ENCODE results near the gene ADGRE1.
"Not testable (repeated sequence)": the region's sequence is repeated elsewhere in the genome, so short reads cannot be mapped to it uniquely, and the experiment has no call there.

Gene ADGRE1, protein sequence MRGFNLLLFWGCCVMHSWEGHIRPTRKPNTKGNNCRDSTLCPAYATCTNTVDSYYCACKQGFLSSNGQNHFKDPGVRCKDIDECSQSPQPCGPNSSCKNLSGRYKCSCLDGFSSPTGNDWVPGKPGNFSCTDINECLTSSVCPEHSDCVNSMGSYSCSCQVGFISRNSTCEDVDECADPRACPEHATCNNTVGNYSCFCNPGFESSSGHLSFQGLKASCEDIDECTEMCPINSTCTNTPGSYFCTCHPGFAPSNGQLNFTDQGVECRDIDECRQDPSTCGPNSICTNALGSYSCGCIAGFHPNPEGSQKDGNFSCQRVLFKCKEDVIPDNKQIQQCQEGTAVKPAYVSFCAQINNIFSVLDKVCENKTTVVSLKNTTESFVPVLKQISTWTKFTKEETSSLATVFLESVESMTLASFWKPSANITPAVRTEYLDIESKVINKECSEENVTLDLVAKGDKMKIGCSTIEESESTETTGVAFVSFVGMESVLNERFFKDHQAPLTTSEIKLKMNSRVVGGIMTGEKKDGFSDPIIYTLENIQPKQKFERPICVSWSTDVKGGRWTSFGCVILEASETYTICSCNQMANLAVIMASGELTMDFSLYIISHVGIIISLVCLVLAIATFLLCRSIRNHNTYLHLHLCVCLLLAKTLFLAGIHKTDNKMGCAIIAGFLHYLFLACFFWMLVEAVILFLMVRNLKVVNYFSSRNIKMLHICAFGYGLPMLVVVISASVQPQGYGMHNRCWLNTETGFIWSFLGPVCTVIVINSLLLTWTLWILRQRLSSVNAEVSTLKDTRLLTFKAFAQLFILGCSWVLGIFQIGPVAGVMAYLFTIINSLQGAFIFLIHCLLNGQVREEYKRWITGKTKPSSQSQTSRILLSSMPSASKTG

DNA sequence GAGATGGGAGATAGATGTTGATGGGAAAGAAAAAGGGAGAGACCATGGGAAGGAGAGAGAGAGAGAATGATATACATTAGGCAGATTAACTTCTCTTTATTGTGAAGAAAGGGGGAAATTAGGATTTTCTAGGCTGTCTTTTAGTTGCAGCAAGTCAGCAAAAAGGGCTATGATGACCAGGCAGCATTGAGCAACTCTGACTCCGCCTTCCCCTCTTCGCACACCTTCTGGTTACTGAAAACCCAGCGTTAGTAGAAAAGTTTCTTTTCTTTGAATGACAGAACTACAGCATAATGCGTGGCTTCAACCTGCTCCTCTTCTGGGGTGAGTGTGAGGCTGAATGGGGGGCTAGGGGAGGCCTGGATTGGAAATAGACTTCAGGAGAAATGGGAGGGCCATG is at the start of gene ADGRE1:
Gene ADGRE1 (plus strand): TSS at position 264 of the 400 bp plus-strand sequence. CDS start 30 bp downstream, at position 294.
- no peak for DNase-seq

DNA sequence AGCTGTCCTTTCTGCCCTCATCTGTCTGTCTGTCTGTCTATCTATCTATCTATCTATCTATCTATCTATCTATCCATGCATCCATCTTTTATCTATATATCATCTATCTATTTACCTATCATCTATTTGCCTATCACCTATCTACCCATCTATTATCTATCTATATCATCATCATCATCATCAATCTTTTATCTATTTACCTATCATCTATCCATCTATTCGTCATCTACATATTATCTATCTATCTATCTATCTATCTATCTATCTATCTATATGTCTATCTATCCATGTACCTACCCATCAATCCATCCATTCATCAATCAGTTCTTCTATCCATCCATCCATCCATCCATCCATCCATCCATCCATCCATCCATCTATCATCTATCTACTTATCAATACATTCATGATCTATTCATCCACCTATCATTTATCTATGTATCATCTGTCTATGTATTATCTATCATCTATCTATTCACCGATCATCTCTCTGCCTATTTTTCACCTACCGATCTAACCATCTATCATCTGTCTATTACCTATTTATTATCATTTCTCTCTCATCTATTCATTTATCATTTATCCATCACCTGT is 49.2 kb upstream of the ADGRE1 start:
- DNase-seq: no peak

DNA sequence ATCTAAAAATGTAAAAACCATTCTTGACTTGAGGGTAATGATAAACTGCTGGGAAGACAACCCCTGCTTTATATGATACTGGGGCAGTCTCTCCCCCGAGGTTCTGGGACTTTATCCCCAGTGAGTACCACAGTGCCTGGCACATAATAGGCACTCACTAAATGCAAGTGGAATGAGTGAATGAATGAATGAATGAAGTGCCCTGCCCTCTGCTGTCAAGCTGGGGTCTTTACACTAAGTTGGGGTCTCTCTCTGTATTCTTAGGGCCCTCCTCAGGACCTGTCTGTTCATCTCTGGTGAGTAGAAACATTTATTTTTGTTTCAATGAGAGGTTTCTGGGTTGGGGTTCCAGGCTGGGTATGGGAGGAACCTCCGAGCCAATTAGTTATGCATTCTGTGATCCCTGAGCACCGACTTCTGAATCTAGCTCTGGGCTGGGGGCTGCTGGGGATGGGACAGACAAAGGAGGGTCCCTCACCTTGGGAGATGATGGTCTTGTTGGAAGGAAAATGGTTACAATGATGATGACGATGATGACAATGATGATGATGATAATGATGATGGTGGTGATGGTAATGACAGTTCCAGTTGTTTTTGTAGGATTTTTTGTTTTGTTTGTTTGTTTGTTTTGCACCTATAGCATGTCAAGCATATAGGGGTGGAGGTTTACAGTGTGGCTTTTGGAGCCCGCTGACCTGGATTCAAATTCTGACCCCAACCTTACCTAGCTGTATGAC is 44.3 kb upstream of the ADGRE1 start:
- no peak for DNase-seq

DNA sequence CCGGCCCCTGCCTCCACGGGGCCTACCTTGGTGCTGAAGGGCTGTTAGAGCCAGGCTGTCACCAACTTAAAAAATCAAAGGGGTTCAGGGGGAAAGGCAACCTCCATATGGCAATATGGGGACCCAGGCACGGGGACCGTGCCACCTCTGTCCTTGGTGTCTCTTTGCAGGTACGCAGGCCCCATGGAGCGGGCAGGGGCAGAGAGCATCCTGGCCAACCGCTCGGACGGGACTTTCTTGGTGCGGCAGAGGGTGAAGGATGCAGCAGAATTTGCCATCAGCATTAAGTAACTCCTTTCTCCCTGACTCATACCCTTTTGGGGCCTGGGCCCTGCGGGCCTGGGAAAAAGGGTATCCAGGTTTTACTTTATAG is 39.6 kb upstream of the ADGRE1 start:
- no peak for DNase-seq

DNA sequence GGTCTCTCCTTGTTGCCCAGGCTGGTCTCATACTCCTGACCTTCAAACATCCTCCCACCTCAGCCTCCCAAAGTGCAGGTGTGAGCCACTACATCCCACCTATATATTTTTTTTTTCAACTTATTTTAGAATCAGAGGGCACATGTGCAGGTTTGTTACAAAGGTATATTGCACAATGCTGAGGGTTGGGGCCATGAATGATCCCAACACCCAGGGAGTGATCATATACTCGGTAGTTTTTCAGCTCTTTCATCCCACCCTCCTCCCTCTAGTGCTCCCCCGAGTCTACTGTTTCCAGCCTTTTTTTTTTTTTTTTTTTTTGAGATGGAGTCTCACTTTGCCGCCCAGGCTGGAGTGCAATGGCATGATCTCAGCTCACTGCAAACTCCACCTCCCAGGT is 38.4 kb upstream of the ADGRE1 start:
- DNase-seq: no peak

DNA sequence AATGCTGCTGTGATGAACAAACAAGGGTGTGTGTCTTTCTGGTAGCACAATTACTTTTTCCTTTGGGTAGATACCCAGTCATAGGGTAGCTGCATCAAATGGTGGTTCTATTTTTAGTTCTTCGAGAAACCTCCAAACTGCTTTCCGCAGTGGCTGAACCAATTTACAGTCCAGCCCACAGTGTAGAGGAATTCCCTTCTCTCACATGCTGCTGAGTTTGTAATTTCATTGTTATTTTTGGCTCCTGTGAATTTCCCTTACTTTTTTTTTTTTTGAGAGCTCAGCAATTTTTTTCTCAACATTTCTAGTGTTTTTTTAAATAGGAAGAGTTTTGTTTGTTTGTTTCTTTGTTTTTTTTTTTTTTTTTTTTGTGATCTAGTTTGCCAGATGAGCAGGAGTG is 37.5 kb upstream of the ADGRE1 start:
- no peak for DNase-seq

DNA sequence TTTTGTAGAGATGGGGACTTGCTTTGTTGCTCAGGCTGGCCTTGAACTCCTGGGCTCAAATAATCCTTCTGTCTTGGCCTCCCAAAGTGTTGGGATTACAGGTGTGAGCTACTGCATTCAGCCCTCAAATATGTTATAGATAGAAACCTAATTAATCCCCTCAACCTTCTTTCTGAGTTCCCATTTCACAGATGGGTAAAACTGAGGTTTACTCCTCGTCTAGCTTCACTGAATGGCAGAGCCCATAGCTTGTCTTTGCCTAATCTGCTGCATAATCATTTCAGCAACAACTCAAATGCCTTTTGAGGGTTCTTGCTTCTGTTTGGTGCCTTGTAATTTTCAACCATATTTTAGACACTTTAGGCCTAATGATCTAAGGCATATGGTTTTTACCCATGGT is 36.0 kb upstream of the ADGRE1 start:
- no peak for DNase-seq

DNA sequence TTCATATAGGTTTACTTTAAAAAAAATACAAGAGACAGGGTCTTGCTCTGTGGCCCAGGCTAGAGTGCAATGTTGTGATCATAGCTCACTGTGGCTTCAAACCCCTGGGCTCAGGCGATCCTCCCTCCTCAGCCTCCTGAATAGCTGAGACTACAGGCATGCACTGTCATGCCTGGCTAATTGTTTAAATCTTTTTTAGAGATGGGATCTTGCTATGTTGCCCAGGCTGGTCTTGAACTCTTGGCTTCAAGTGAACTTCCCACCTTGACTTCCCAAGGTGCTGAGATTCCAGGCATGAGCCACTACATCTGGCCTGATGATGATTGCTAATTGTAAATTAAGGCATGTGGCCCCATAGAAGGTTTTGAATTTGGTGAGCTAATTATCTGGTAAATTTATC is 35.4 kb upstream of the ADGRE1 start:
- DNase-seq: no peak

DNA sequence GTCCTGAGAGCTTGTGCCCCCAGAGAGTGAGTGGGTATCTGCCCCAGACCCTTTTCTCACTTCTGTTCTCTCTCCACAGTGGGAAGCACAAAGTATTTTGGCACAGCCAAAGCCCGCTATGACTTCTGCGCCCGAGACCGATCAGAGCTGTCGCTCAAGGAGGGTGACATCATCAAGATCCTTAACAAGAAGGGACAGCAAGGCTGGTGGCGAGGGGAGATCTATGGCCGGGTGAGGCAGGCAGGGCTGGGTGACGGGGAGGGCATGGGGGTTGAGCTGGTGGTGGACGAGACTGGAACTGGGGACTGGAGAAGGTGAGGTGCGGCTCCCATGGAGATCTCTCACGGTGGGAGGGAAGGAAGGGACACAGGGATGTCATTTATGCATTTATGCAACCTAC is 33.5 kb upstream of the ADGRE1 start:
- DNase-seq: no peak

DNA sequence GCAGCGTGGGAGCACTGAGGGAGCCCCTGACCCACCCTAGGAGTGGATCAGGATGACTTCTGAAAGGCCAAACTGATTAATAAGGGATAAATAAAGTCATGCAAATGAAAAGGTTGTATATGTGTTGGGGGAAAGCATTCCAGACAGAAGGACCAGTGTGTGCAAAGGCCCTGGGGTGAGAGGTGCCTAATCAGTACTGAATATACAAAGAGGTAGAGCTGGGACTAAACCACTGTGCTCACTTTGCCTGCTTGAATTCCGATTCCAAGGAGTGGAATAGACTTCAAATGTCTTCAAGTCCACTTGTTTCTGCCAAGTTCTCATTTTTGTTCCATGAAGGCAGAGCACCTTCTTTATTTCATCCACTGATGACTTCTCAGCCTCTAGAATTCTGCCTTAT is 32.6 kb upstream of the ADGRE1 start:
- DNase-seq: no peak

DNA sequence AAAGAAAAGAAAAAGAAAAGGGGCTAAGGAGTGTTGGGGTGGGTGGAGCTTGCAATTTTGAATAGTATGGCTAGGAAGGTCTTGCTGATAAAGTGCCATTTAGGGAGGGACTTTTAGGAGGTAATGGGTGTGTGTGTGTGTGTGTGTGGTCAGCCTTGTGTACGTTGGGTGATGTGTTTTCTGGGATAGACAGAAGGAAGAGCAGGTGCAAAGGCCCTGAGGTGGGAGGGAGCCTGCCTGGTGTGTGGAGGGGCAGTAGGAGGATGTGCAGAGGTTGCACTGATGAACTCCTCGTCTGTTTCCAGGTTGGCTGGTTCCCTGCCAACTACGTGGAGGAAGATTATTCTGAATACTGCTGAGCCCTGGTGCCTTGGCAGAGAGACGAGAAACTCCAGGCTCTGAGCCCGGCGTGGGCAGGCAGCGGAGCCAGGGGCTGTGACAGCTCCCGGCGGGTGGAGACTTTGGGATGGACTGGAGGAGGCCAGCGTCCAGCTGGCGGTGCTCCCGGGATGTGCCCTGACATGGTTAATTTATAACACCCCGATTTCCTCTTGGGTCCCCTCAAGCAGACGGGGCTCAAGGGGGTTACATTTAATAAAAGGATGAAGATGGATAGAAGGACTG is 30.5 kb upstream of the ADGRE1 start:
- DNase-seq: no peak

DNA sequence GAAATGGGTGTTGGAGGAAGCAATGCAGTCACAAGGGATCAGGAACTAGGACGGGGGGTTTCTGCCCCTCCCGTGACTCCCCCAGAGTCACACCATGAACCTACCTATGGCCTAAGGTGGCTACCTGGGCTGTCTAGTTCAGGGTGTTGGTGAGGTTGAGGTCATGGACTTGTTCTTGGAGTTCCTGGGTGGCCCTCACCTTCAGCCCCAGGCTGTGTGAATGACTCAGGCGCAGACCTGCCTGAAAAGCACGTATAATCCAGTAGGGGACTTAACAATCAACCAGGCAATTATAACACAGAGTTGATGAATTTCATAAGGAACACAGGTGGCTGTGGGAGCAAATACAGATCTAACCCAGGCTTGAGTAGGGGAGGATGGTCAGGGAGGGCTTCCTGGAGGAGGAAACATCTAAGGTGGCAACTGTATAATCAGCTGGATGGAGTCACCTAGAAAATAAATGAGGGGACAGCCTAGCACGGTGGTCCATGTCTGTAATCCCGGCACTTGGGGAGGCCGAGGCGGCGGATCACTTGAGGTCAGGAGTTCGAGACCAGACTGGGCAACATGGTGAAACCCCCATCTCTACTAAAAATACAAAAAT is 25.6 kb upstream of the ADGRE1 start:
- no peak for DNase-seq

DNA sequence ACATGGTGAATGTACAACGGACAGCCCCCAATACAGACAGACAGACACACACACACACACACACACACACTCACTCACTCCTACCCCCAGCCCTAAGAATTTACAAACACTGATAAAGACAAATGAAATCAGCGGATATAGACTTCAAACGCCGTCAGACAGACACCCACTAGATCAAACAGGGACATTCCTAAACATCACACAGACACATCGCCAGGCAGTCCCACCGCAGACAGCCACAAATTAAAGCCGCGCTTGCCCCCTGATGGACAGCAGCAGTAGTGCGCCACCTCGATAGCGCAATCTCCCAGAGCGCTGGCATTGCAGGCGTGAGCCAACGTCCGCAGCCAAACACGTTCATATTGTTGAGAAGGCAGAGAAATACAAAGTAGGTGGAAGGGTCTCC is 24.7 kb upstream of the ADGRE1 start:
- peak; percentile 41 for DNase-seq

DNA sequence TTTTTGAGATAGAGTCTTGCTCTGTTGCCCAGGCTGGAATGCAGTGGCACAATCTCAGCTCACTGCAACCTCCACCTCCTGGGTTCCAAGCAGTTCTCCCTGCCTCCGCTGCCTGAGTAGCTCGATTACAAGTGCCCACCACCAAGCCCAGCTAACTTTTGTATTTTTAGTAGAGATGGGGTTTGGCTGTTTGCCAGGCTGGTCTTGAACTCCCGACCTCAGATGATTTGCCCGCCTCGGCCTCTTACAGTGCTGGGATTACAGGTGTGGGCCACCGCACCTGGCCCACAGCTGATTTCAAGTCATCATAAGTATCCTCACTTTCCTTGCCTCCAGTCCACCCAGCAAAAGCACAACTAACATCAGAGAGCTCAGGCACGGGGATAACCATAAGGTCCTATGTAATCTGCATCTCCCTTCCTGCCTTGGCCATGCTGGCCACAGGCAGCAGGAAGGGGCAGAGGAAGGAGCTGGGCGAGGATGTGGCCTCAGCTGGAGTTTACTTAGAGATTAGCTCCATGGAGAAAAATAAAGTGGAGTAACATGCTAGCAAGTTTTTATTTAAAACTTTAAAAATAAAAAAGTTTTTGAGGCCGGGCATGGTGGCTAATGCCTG is 22.9 kb upstream of the ADGRE1 start:
- no peak for DNase-seq

DNA sequence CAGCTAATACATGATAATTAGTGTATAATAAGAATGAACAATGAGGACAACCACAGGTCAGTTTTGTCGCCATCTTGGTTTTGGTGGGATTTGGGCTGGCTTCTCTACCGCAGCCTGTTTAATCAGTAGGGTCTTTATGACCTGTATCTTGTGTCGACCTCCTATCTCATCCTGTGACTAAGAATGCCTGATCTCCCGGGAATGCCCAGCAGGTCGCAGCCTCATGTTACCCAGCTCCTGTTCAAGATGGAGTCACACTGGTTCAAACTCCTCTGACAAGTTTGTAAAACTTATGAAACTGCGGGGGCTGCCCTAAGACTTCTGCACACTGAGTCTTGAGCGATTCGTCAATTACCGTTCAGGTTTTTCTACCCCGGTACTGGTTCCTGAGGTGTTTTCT is 21.5 kb upstream of the ADGRE1 start:
- DNase-seq: no peak

DNA sequence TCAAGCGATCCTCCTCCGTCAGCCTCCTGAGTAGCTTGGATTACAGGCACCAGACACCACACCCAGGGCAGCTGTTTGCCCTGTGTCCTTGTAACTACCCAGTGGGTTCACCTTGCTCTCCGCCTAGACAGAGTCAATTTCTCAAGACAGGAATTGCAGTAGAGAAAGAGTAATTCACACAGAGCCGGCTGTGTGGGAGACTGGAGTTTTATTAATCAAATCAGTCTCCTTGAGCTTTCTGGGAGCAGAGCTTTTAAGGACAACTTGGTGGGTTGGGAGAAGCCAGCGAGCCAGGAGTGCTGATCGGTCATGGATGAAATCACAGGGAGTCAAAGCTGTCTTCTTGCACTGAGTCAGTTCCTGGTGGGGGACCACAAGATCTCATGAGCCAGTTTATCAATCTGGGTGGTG is 20.6 kb upstream of the ADGRE1 start:
- no peak for DNase-seq

DNA sequence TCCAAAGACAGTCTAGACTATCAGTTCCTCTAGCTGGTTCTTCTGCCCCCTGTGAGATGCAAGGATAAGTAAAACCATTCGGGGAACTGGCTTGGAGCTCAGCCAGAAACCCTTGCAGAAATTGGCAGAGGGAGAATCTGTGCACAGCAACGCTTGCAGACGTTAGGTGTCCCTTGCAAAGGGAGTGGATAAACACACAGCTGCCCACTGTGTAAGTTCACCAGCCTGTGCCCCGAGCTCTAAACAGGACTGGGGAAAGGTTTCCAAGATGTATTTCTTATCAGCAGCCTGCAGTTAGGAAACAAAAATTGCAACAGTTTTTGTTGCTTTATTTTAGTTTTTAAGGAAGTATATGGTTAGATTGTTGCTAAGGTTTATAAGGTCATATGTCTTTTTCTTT is 19.0 kb upstream of the ADGRE1 start:
- no peak for DNase-seq

DNA sequence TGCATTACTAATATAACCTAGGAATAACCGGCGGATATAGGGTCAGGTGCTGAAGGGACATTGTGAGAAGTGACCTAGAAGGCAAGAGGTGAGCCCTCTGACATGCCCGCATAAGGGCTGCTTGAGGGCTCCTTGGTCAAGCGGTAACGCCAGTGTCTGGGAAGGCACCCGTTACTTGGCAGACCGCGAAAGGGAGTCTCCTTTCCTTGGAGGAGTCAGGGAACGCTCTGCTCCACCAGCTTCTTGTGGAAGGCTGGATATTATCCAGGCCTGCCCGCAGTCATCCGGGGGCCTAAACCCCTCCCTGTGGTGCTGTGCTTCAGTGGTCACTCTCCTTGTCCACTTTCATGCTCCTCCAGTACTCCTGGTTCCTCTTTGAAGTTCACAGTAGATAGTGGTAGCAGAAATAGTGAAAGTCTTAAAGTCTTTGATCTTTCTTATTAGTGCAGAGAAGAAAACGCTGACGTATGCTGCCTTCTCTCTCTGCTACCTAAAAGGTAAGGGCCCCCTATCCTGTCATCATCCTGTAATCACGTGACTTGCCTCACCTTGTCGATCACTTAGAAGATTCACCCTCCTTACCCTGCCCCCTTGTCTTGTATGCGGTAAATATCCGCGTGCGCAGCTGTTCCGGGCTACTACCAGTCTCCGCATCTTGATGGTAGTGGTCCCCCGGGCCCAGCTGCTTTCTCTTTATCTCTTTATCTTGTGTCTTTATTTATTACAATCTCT is 18.1 kb upstream of the ADGRE1 start:
- not testable (repeated sequence) for DNase-seq

DNA sequence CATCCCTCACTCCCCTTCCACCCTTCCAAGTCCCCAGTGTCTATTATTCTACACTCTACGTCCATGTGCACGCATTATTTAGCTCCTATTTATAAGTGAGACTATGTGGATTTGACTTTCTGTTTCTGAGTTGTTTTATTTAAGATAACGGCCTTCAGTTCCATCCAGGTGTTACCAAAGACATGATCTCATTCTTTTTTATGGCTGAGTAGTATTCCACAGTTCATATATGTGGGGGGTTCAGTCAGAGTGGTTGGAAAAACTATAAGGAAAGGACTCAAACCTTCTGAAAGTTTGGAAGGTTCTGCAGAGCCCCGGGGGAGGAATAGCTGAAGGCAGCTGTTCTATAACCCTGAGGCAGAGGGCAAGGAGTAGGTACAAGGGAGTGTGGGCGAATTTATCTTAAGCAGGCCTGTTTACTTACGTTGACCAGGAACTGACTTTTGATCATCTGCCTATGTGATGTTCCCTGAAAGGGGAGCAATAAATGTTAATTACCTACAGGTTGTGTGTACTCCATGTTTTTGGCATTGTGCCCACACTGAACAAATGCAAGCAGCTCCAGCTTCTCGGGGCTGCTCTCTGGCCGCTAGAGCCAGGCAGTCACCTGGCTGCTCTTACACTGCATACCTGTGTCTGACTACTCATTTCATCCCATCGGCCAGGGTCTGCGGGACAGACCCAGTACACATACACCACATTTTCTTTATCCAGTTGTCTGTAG is 13.5 kb upstream of the ADGRE1 start:
- DNase-seq: peak; percentile 0

DNA sequence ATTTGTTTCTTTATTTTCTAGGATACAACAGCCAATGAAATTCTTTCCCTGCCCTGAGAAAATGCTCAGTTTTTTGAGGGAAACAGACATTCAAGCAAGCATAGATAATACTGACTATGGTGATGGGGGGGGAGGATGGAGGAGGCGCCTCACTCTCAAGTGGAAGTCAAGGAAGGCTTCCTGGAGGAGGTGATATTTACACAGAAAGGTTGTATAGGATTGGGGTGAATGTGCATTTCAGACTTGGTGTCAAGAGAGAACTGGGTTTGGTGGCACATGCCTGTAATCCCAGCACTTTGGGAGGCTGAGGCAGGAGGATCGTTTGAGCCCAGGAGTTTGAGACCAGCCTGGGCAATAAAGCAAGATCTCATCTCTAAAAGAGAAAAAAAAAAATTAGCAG is 12.2 kb upstream of the ADGRE1 start:
- DNase-seq: no peak
